ENCODE data around the gene CD44.

CD44 gene

DNA sequence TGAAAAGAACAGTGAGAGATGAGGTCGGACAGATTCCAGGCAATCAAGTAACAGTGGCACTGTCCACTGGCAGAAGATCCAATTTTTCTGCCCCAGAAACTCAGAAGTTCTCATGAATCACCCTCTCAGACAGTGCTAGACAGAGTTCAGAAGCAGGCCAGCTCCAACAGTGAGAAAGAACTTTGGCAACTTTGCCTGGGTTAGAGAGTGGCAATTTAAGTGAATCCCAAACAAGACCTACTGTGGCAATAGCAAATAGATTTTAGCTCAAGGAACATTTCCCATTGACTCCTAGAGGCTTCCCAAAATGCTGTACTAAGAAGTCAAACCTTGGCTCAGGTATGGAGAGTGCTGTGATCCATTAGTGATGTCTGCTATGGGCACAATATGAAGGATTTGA lies 12.3 kb downstream of the CD44 start:
- TF ChIP-seq CTCF (IDR thresholded peaks at IDR 0.05; ENCODE audit: insufficient read depth, low read length, poor library complexity, severe bottlenecking), result no peak
- Histone ChIP-seq H3K27me3 (replicated peaks; ENCODE audit: control insufficient read depth, insufficient read depth, low read length) (no peaks in the 10 kb centered on the region), H3K4me3 (replicated peaks; ENCODE audit: low read depth, low read length) (no peak overlapping the region), H3K36me3 (ENCODE audit: control insufficient read depth, insufficient read depth, low read length) (peaks cover 22% of the 10 kb centered on the region)
- DNase-seq (ENCODE audit: extremely low read depth, insufficient read length), result no peak

DNA sequence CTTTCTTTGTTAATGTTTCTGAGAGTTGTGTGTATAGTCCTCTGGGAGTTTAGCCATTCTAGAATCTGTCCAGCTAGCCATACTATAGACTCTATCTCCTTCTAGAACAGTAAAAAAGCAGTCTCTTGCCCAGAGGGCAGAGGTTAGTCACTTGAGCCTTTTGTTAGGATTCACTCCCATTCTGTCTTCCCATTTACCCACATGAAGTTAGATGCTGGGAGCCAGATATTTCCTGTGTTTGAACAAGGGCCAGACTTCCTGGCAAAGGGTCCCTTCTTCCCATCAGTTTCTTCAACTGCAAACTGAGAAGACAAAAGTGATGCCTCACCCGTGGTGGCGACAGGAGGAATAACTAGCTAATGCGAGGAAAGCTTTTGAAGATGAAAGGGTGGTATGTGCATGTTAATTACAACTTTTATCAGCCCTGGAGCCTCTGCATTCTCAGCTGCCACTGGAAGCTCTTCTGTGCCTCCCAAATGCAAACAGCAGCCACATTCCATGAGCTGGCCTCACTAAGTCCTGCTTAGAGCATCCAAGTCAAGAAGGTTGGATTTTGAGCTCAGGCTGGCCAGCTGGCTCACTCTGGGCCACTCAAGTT lies 12.8 kb downstream of the CD44 start:
- Histone ChIP-seq H3K4me3 (replicated peaks; ENCODE audit: low read depth, low read length) (no peak overlapping the region), H3K36me3 (ENCODE audit: control insufficient read depth, insufficient read depth, low read length) (peaks cover 23% of the 10 kb centered on the region), H3K27me3 (replicated peaks; ENCODE audit: control insufficient read depth, insufficient read depth, low read length) (no peaks in the 10 kb centered on the region)
- no peak for TF ChIP-seq CTCF (IDR thresholded peaks at IDR 0.05; ENCODE audit: insufficient read depth, low read length, poor library complexity, severe bottlenecking)
- DNase-seq (ENCODE audit: extremely low read depth, insufficient read length), result no peak

DNA sequence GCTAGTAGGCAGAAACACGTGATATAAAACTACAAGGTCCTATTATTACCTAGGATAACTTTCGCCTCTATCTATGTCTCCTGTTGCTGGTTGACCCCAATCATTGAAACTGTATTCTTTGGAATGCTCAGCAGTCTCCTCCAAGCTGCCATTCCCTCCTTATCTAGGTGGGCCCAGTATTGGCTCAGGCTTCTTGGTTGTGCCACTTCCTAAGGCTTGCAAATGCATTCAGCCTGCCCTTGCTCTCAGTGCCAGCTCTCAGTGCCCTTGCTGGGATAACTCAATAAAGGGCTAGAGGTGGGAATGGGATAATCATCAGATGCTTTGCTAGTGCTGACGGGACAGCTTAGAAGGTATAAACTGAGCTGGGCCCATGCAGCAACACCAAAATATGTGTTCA lies 13.6 kb downstream of the CD44 start:
- DNase-seq (ENCODE audit: extremely low read depth, insufficient read length), result no peak
- no peaks in the 10 kb centered on the region for H3K27me3 ChIP-seq (replicated peaks; ENCODE audit: control insufficient read depth, insufficient read depth, low read length)
- H3K4me3 ChIP-seq (replicated peaks; ENCODE audit: low read depth, low read length), result no peak overlapping the region
- H3K36me3 ChIP-seq (ENCODE audit: control insufficient read depth, insufficient read depth, low read length), result peaks cover 20% of the 10 kb centered on the region
- TF ChIP-seq CTCF (IDR thresholded peaks at IDR 0.05; ENCODE audit: insufficient read depth, low read length, poor library complexity, severe bottlenecking), result no peak

- TF ChIP-seq CTCF (IDR thresholded peaks at IDR 0.05; ENCODE audit: insufficient read depth, low read length, poor library complexity, severe bottlenecking), result no peak
- H3K27me3 ChIP-seq (replicated peaks; ENCODE audit: control insufficient read depth, insufficient read depth, low read length), result no peaks in the 10 kb centered on the region
- peaks cover 19% of the 10 kb centered on the region for H3K36me3 ChIP-seq (ENCODE audit: control insufficient read depth, insufficient read depth, low read length)
- no peak for DNase-seq (ENCODE audit: extremely low read depth, insufficient read length)
- H3K4me3 ChIP-seq (replicated peaks; ENCODE audit: low read depth, low read length), result no peak overlapping the region
These were observed 14.3 kb downstream of the CD44 start for GRCh38 chr11:35153280-35153679.

DNA sequence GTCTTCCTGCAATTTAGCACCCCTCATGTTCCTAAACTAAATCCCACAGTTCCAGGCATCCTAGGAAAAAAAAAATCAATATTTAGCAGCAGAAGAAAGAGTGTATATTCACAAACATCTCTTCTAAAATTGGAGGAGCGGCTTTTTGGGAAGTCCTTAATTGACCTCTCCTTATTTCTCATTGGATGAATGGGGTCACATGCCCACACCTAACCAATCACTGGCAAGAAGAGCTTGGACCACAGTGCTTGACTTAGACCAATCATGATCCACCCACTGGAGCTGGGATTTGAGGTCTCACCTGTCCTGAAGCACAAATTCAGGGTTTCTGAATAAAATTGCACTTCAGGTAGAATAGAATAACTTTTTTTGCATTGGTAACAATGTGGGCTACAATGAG lies 16.0 kb downstream of the CD44 start:
- TF ChIP-seq CTCF (IDR thresholded peaks at IDR 0.05; ENCODE audit: insufficient read depth, low read length, poor library complexity, severe bottlenecking), result no peak
- H3K27me3 ChIP-seq (replicated peaks; ENCODE audit: control insufficient read depth, insufficient read depth, low read length), result no peaks in the 10 kb centered on the region
- no peak overlapping the region for H3K4me3 ChIP-seq (replicated peaks; ENCODE audit: low read depth, low read length)
- H3K36me3 ChIP-seq (ENCODE audit: control insufficient read depth, insufficient read depth, low read length), result peaks cover 22% of the 10 kb centered on the region
- no peak for DNase-seq (ENCODE audit: extremely low read depth, insufficient read length)

DNA sequence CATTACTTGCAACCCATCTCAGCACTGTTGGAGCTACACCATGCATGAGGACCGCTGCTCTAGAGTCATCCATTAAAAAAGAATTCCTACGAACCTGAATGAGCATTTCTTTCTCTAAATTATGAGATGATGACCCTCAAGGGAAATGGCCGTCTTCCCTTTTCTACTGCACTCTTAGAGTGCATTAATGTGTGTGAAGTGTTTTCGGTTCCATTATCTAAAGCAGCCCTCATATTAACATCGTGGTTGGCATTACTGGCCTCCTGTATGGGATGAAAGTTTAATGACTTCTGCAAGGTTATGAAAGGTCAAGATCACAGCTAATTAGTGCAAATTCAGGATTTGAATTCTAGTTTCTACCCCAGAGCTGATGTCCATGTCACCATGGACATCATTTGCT lies 16.7 kb downstream of the CD44 start:
- no peaks in the 10 kb centered on the region for H3K27me3 ChIP-seq (replicated peaks; ENCODE audit: control insufficient read depth, insufficient read depth, low read length)
- no peak overlapping the region for H3K4me3 ChIP-seq (replicated peaks; ENCODE audit: low read depth, low read length)
- peaks cover 22% of the 10 kb centered on the region for H3K36me3 ChIP-seq (ENCODE audit: control insufficient read depth, insufficient read depth, low read length)
- DNase-seq (ENCODE audit: extremely low read depth, insufficient read length), result no peak
- TF ChIP-seq CTCF (IDR thresholded peaks at IDR 0.05; ENCODE audit: insufficient read depth, low read length, poor library complexity, severe bottlenecking), result no peak
